AG04449 (cell line): ENCODE results near the gene STPG2.

ENCODE experiments used
- CTCF ChIA-PET: fragments of 350-600 bp; formaldehyde crosslinking; extraction: SDS; loops from one replicate; lab custom pipeline; 2021; ENCODE audit warnings: antibody characterized with exemption; lab: Yijun Ruan, JAX
- POLR2A ChIA-PET: fragments of 400-600, 350-600 bp; formaldehyde crosslinking; extraction: SDS; loops from one replicate; lab custom pipeline; 2020; ENCODE audit warnings: antibody characterized with exemption, inconsistent platforms; lab: Yijun Ruan, JAX
- DNase-seq: peaks from one replicate; pipeline ENCODE4 v3.0.0-alpha.2; 2010; ENCODE audit warnings: low read depth, low spot score
- H3K4me3 ChIP-seq: 2 replicates; pipeline ENCODE4 v1.5.1; 2011; ENCODE audit warnings: low read depth, mild to moderate bottlenecking, control low read depth, low read length
- CTCF ChIP-seq: IDR thresholded peaks from one replicate; pipeline ENCODE4 v1.5.1; 2011; ENCODE audit warnings: mild to moderate bottlenecking, moderate library complexity, low read length, control low read depth, inconsistent platforms; ENCODE audit not compliant: insufficient read depth; ENCODE audit errors: missing control alignments

Gene STPG2

DNA sequence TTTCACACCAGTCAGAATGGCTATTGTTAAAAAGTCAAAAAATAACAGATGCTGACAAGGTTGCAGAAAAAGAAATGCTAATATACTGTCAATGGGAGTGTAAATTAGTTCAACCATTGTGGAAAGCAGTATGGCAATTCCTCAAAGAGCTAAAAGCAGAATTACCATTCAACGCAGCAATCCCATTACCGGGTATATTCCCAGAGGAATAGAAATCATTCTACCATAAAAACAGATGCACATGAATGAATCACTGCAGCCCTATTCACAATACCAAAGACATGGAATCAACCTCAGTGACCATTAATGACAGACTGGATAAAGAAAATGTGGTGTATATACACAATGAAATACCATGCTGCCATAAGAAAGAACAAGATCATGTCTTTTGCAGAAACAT is 243.0 kb downstream of the STPG2 start:
- no peak overlapping the region for H3K4me3 ChIP-seq
- ChIA-PET CTCF (no interaction called here), POLR2A (no interaction called here)
- DNase-seq: no peak
- TF ChIP-seq CTCF: no peak

- CTCF ChIA-PET: no interaction called here
- POLR2A ChIA-PET: no interaction called here
- no peak for TF ChIP-seq CTCF
- no peak for DNase-seq
- H3K4me3 ChIP-seq: no peak overlapping the region
Observed at GRCh38 chr4:97892592-97893266, 250.5 kb downstream of the STPG2 start.

DNA sequence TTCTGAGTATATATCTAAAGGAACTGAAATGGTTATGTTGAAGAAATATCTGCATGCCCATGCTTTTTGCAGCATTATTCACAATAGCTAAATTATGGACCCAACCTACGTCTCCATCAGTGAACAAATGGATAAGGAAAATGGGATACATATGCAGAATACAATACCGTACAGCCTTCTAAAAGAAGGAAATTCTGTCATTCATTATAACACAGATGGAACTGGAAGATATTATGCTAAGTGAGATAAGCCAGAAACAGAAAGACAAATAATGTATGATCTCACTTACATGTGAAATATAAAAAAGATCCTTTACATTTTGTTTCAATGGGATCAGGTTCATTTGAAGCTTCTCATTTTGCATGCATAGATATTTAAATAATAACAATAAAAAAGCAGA is 263.3 kb downstream of the STPG2 start:
- ChIA-PET POLR2A (no interaction called here), CTCF (no interaction called here)
- no peak for TF ChIP-seq CTCF

DNA sequence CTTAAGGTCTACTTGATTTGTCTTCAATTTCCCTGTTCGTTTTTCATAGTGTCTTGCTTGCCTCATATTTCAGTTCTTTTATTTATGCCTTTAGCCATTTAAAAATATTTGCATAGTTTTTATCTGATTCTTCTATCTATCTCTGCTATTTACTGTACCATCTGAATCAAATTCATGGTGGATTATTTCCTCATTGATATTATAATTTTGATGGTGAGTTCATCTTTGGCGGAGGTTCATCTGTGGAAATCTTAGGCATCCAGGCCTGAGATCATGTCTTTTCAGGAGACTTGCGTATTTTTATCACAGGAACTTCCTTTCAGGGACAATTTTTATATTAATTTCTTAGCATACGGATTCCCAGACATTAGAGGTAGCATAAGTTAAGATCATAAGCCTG is 275.2 kb downstream of the STPG2 start:
- CTCF ChIA-PET: no interaction called here
- TF ChIP-seq CTCF: no peak
- DNase-seq: no peak
- POLR2A ChIA-PET: no interaction called here
- H3K4me3 ChIP-seq: no peak overlapping the region

More for the DNA sequence above, 263.3 kb downstream of the STPG2 start:
- no peak overlapping the region for H3K4me3 ChIP-seq
- DNase-seq: no peak

GRCh38 chr4:97867557-97868091 is 275.7 kb downstream of the STPG2 start:
- CTCF ChIA-PET: no interaction called here
- no peak for TF ChIP-seq CTCF
- no peak overlapping the region for H3K4me3 ChIP-seq
- DNase-seq: no peak
- POLR2A ChIA-PET: no interaction called here

DNA sequence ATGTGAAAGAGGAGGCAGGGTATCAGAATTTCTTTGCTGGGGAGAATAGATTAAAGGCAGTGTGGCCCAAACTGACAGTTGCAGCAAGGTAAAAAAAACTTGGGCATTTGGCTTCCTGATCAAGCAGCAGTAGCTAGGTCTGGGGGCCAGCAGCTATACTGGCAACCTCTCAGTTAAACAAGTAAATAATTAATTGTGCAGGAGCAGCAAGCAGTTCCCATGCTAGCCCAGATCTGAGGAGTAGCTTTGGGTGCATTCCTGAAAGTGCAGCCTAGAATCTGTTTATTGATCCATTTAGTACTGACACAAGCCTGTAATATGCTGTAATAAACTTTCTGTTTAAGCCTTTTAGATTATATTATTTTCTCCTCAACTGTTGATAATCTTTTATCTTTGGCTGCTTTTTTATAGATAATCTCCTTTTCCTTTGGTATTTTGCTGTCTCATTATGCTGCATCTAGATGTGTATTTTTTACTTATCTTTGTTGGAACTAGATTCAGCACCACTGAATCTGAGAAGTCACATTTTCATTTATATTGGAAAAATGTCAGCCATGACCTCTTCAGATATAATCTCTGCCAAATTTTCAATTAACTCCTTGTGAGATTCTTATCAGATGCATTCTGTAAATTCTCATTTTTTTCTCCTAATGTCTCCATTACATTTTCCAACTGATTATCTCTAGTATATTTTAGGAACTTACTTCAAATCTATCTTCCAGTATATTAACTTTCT is 276.3 kb downstream of the STPG2 start:
- H3K4me3 ChIP-seq: no peak overlapping the region
- CTCF ChIA-PET: no interaction called here
- TF ChIP-seq CTCF: no peak
- DNase-seq: no peak
- POLR2A ChIA-PET: interaction anchor here (0.6 kb wide), 1 partner anchor 183 kb away, joined by 3 read pairs; no protein-coding TSS in a partner anchor
